DOHH2 (cell line): ENCODE results near the gene TDP2.

Source experiments
- CTCF ChIP-seq: fragments of 200-600 bp; sonication (generic); IDR thresholded peaks from one replicate; pipeline ENCODE4 v1.5.1; 2014; ENCODE audit warnings: antibody characterized with exemption, mild to moderate bottlenecking, low read depth, low read length; ENCODE audit not compliant: poor library complexity, severe bottlenecking
- EZH2phosphoT487 ChIP-seq: fragments of 200-600 bp; sonication (generic); IDR thresholded peaks from 2 replicates; pipeline ENCODE4 v1.6.1; 2017; ENCODE audit warnings: borderline replicate concordance, mild to moderate bottlenecking, antibody characterized with exemption, low read length, moderate library complexity, mixed read lengths

GRCh38 chr6:24640166-24640565 is 26.5 kb downstream of the TDP2 start:
- TF ChIP-seq CTCF (no peak), EZH2phosphoT487 (no peak)
